PC-3 (cell line): ENCODE data around the gene PPP1R27. TPM values are rescaled to one million over a fixed set of nuclear protein-coding genes. Genes with fewer than 3 reads are reported as not detected.
A peak's percentile ranks its signal among the peaks of the same experiment; 100 is the strongest.

ENCODE experiments used
- ATAC-seq: fragments of 200-7000 bp; cut with Tn5 transposase; 2 replicates; pipeline ENCODE4 v1.9.1; 2020; ENCODE audit warnings: mild to moderate bottlenecking, moderate library complexity
- BruUV-seq: library from RNA; stranded (reverse); fragments of 400-500 nt; replicated peaks from 2 replicates; lab custom pipeline; 2021; lab: Mats Ljungman, UMichigan
- CTCF ChIA-PET: fragments of 300-600 bp; sonication (Branson Sonifier 250); formaldehyde crosslinking; loops from one replicate; lab custom pipeline; 2022; ENCODE audit warnings: antibody characterized with exemption; lab: Charles Lee
- POLR2A ChIA-PET: fragments of 300-600 bp; sonication (Branson Sonifier 250); formaldehyde crosslinking; loops from one replicate; lab custom pipeline; 2022; ENCODE audit warnings: antibody characterized with exemption; ENCODE audit not compliant: unreplicated experiment; lab: Charles Lee
- DNase-seq: peaks from one replicate; pipeline ENCODE4 v3.0.0-alpha.2; 2015
- H2AFZ ChIP-seq: fragments of 300-600 bp; sonication (generic); 2 replicates; pipeline ENCODE4 v1.6.0; 2016; ENCODE audit warnings: antibody characterized with exemption, low read length
- H3F3A ChIP-seq: fragments of 300-600 bp; sonication (generic); one replicate; pipeline ENCODE4 v1.6.0; 2017; ENCODE audit warnings: antibody characterized with exemption, low read length, control low read depth, mild to moderate bottlenecking; ENCODE audit not compliant: unreplicated experiment
- H3K27ac ChIP-seq: fragments of 300-600 bp; sonication (generic); 2 replicates; pipeline ENCODE4 v1.5.1; 2016; ENCODE audit warnings: mild to moderate bottlenecking, low read length
- H3K27me3 ChIP-seq: fragments of 300-600 bp; sonication (generic); 2 replicates; pipeline ENCODE4 v1.6.1; 2016; ENCODE audit warnings: low read length, mixed read lengths
- H3K36me3 ChIP-seq: fragments of 300-600 bp; sonication (generic); 2 replicates; pipeline ENCODE4 v1.6.1; 2016; ENCODE audit warnings: low read depth, mixed run types, low read length, mixed read lengths
- H3K4me1 ChIP-seq: fragments of 300-600 bp; sonication (generic); 2 replicates; pipeline ENCODE4 v1.5.1; 2016; ENCODE audit warnings: low read length; ENCODE audit not compliant: insufficient read depth
- H3K4me2 ChIP-seq: fragments of 300-600 bp; sonication (generic); 2 replicates; pipeline ENCODE4 v1.6.0; 2016; ENCODE audit warnings: low read length
- H3K4me3 ChIP-seq: fragments of 300-600 bp; sonication (generic); 2 replicates; pipeline ENCODE4 v1.5.1; 2016; ENCODE audit warnings: mild to moderate bottlenecking, low read length, mixed read lengths
- H3K79me2 ChIP-seq: fragments of 300-600 bp; sonication (generic); 2 replicates; pipeline ENCODE4 v1.6.1; 2017; ENCODE audit warnings: low read length, mixed read lengths
- H3K9ac ChIP-seq: fragments of 300-600 bp; sonication (generic); 2 replicates; pipeline ENCODE4 v1.6.0; 2016; ENCODE audit warnings: mild to moderate bottlenecking, low read length
- H3K9me2 ChIP-seq: fragments of 300-600 bp; sonication (generic); replicated peaks from 2 replicates; pipeline ENCODE4 v1.6.1; 2016; ENCODE audit warnings: mixed run types, low read length, mixed read lengths
- H3K9me3 ChIP-seq: fragments of 300-600 bp; sonication (generic); 2 replicates; pipeline ENCODE4 v1.6.1; 2016; ENCODE audit warnings: low read length, mixed read lengths
- H4K20me1 ChIP-seq: fragments of 300-600 bp; sonication (generic); 2 replicates; pipeline ENCODE4 v1.6.1; 2016; ENCODE audit warnings: low read length, mixed read lengths
- CTCF ChIP-seq: fragments of 300-600 bp; sonication (generic); conservative IDR thresholded peaks from 2 replicates; pipeline ENCODE4 v1.5.1; 2017; ENCODE audit warnings: antibody characterized with exemption, low read depth, mild to moderate bottlenecking, low read length
- EZH2 ChIP-seq: fragments of 300-600 bp; sonication (generic); IDR thresholded peaks from one replicate; pipeline ENCODE4 v1.6.1; 2017; ENCODE audit warnings: antibody characterized with exemption, mild to moderate bottlenecking, low read length; ENCODE audit not compliant: unreplicated experiment
- EZH2phosphoT487 ChIP-seq: fragments of 300-600 bp; sonication (generic); IDR thresholded peaks from 2 replicates; pipeline ENCODE4 v1.6.1; 2018; ENCODE audit warnings: mild to moderate bottlenecking, antibody characterized with exemption, low read length, borderline replicate concordance
- intact Hi-C: fragments of 100-400 bp; cut with micrococcal nuclease; formaldehyde crosslinking; loops from 2 replicates; pipeline ENCODE4 v1.9.0; 2023
- total RNA-seq: library from RNA; depleted of rRNA; stranded (reverse); fragments of >200 nt; gene quantifications from 2 replicates; pipeline ENCODE4 v1.2.3, GENCODE V29; 2014

Gene PPP1R27
- total RNA-seq, 1 experiment from 2014 or later = not detected

GRCh38 chr17:81807839-81808238, 27.0 kb downstream of the PPP1R27 start:
- ChIA-PET POLR2A (no interaction called here), CTCF (no interaction called here)
- H3K9me3 ChIP-seq = no peaks in the 10 kb centered on the region
- H3F3A ChIP-seq = no peaks in the 10 kb centered on the region
- no peaks in the 10 kb centered on the region for H3K36me3 ChIP-seq
- no peak overlapping the region for H2AFZ ChIP-seq
- H3K79me2 ChIP-seq = no peaks in the 10 kb centered on the region
- no peaks in the 10 kb centered on the region for H3K9me2 ChIP-seq
- BruUV-seq = no TSS peak
- H3K4me1 ChIP-seq = no peaks in the 10 kb centered on the region
- H3K27ac ChIP-seq = no peak overlapping the region
- no peak for TF ChIP-seq EZH2phosphoT487
- TF ChIP-seq CTCF = no peak
- no peak for TF ChIP-seq EZH2
- H3K9ac ChIP-seq = no peak overlapping the region
- no peak overlapping the region for H3K4me2 ChIP-seq
- H4K20me1 ChIP-seq = no peaks in the 10 kb centered on the region
- intact Hi-C loops = no loop called here
- no peak for ATAC-seq
- no peak for DNase-seq
- H3K27me3 ChIP-seq = peaks cover 54% of the 10 kb centered on the region
- H3K4me3 ChIP-seq = no peak overlapping the region

DNA sequence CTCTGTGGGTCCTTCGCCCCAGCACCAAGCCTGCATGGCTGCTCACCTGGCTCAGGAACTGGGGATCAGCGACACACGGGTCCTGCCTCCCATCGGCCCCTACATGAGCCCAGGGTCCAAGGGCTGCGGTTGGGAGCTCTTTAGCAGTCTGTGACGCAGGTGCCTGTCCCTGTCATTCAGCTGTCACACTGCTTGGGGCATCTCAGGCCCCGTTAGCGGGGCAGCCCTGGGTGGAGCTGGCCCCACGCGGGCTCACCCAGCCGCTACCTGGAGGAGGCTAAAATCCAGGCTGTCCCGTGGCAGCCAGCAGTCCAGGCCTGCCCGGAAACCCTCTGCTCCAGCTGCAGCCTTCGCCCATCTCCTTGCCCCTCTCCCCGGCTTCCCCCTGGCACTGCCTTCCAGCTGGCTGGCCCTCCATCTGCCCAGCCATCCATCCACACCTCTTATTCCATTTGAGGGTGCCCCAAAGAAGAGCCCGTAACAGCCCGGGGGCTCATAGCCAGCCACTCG, 27.6 kb downstream of the PPP1R27 start:
- intact Hi-C loops = no loop called here

More for the DNA sequence above, 27.6 kb downstream of the PPP1R27 start:
- TF ChIP-seq EZH2phosphoT487 (no peak), CTCF (no peak)
- peaks cover 60% of the 10 kb centered on the region for H3K27me3 ChIP-seq
- DNase-seq = no peak
- no peaks in the 10 kb centered on the region for H3K79me2 ChIP-seq
- H3K9ac ChIP-seq = no peak overlapping the region
- H3K4me3 ChIP-seq = no peak overlapping the region
- no peaks in the 10 kb centered on the region for H3F3A ChIP-seq
- H4K20me1 ChIP-seq = no peaks in the 10 kb centered on the region
- no peak overlapping the region for H3K27ac ChIP-seq
- POLR2A ChIA-PET = no interaction called here
- CTCF ChIA-PET = no interaction called here
- no peak overlapping the region for H3K4me2 ChIP-seq
- no peaks in the 10 kb centered on the region for H3K9me3 ChIP-seq
- H3K9me2 ChIP-seq = no peaks in the 10 kb centered on the region
- no peaks in the 10 kb centered on the region for H3K36me3 ChIP-seq
- ATAC-seq = 0 out of 2 replicates have a peak, but pooled peaks have one; percentile 4
- H2AFZ ChIP-seq = no peak overlapping the region
- no peaks in the 10 kb centered on the region for H3K4me1 ChIP-seq
- no TSS peak for BruUV-seq
